Chondrocyte (in vitro differentiated cells): Measurements from ENCODE around the gene TMEM255B. TPM values are rescaled to one million over a fixed set of nuclear protein-coding genes. Genes with fewer than 3 reads are reported as not detected.

ENCODE experiments used
- DNase-seq: peaks from one replicate; pipeline ENCODE4 v3.0.0; 2021; ENCODE audit warnings: mixed read lengths, low spot score
- H3K27ac Mint-ChIP-seq: one replicate; pipeline ENCODE4 v1.8.0; 2021; ENCODE audit warnings: mild to moderate bottlenecking, moderate library complexity, mixed read lengths; ENCODE audit not compliant: unreplicated experiment
- H3K27me3 Mint-ChIP-seq: 2 replicates; pipeline ENCODE4 v1.8.0; 2021; ENCODE audit warnings: low read depth, mixed read lengths
- H3K36me3 Mint-ChIP-seq: 2 replicates; pipeline ENCODE4 v1.8.0; 2021; ENCODE audit warnings: low read depth, mixed read lengths
- H3K4me1 Mint-ChIP-seq: 2 replicates; pipeline ENCODE4 v1.8.0; 2021; ENCODE audit warnings: low read depth, mild to moderate bottlenecking, mixed read lengths
- H3K4me3 Mint-ChIP-seq: one replicate; pipeline ENCODE4 v1.8.0; 2021; ENCODE audit warnings: mild to moderate bottlenecking, moderate library complexity, mixed read lengths; ENCODE audit not compliant: unreplicated experiment
- H3K9me3 Mint-ChIP-seq: 2 replicates; pipeline ENCODE4 v1.8.0; 2021; ENCODE audit warnings: low read depth, mixed read lengths
- total RNA-seq: library from RNA; stranded (reverse); gene quantifications from 3 replicates; pipeline ENCODE4 v1.2.1, GENCODE V29; 2021
- TF ChIP-seq, protein P1 (sequence below): fragments of 200-600 bp; sonication (generic); IDR thresholded peaks from 2 replicates; pipeline ENCODE4 v1.5.0; 2021; ENCODE audit warnings: antibody characterized with exemption, mild to moderate bottlenecking, moderate library complexity

The TMEM255B gene
- total RNA-seq, 1 donor from 2014 or later = 5.2 TPM

DNA sequence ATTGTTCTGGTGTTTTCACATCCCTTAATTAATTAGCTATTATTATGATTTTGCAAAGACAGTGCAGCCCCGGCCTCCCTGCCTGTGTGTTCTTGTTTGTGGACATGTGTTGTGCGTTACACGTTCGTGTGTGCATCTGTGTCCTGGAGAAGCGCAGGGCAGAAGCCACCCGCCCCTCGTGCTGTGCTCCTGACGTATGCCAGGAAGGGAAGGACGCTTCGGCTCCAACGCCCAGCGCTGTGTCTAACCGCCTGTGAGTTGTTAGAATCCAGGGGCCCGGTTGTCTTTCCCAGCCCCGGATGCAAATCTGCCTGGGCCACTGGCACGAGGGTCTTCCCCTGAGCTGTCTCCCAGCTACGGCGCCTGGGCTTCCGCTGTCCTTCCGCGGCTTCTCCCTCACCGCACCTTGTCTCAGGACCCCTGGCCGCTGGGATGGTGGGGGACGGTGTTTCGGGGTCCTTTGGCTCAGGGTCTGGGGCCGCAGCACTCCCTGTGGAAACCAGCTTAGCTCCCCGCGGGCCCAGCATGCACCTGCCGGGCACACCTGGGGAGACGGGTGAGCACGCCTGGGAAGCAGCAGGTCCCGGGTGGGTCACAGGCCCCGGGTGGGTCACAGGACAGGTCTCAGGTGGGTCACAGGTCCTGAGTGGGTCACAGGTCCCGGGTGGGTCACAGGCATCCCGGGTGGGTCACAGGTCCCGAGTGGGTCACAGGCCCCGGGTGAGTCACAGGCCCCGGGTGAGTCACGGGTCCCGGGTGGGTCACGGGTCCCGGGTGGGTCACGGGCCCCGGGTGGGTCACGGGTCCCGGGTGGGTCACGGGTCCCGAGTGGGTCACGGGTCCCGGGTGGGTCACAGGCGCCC is 53.4 kb downstream of the TMEM255B start:
- no peak overlapping the region for H3K27ac Mint-ChIP-seq
- H3K27me3 Mint-ChIP-seq = no peaks in the 10 kb centered on the region
- H3K4me1 Mint-ChIP-seq = peaks cover 36% of the 10 kb centered on the region
- no peak for DNase-seq
- H3K9me3 Mint-ChIP-seq = peaks cover 5% of the 10 kb centered on the region
- H3K4me3 Mint-ChIP-seq = no peak overlapping the region
- TF ChIP-seq, protein P1, sequence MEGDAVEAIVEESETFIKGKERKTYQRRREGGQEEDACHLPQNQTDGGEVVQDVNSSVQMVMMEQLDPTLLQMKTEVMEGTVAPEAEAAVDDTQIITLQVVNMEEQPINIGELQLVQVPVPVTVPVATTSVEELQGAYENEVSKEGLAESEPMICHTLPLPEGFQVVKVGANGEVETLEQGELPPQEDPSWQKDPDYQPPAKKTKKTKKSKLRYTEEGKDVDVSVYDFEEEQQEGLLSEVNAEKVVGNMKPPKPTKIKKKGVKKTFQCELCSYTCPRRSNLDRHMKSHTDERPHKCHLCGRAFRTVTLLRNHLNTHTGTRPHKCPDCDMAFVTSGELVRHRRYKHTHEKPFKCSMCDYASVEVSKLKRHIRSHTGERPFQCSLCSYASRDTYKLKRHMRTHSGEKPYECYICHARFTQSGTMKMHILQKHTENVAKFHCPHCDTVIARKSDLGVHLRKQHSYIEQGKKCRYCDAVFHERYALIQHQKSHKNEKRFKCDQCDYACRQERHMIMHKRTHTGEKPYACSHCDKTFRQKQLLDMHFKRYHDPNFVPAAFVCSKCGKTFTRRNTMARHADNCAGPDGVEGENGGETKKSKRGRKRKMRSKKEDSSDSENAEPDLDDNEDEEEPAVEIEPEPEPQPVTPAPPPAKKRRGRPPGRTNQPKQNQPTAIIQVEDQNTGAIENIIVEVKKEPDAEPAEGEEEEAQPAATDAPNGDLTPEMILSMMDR = no peak
- H3K36me3 Mint-ChIP-seq = peaks cover 6% of the 10 kb centered on the region

DNA sequence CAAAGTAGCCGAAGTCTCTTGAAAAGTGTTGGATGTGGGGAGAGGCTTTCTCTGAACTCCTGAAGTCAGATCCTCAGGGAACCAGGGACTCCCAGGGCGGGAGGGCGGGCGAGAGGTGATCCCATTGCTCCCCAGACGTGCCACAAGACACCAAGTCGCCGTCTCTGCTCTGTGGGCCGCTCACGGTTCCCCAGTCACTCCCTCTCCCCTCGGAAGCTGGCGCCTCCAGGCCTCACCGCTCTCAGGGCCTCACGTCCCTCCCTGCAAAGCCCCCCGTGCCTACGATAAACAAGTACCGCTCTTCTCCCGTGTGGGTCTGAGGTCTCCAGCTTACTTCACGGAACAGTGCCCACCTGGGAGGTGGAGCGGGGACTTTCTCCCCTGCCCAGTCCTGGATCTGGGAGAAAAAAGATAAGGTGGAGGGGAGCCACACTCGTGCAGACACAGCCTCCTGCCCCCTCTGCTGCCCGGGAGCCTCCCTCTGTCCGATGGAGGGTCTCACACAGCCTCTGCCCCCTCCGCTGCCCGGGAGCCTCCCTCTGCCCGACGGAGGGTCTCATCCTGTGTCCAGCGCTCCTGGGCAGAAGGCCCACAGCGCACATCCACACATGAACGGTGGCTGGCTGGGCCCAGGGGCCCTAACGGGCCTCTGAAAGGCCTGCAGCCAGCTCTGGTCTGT is 54.2 kb downstream of the TMEM255B start:
- Mint-ChIP-seq H3K36me3 (peaks cover 6% of the 10 kb centered on the region), H3K4me1 (peaks cover 40% of the 10 kb centered on the region), H3K9me3 (peaks cover 5% of the 10 kb centered on the region), H3K27me3 (no peaks in the 10 kb centered on the region), H3K27ac (peak overlapping the region; percentile 27), H3K4me3 (no peak overlapping the region)
- no peak for DNase-seq
- TF ChIP-seq, protein P1 = no peak

DNA sequence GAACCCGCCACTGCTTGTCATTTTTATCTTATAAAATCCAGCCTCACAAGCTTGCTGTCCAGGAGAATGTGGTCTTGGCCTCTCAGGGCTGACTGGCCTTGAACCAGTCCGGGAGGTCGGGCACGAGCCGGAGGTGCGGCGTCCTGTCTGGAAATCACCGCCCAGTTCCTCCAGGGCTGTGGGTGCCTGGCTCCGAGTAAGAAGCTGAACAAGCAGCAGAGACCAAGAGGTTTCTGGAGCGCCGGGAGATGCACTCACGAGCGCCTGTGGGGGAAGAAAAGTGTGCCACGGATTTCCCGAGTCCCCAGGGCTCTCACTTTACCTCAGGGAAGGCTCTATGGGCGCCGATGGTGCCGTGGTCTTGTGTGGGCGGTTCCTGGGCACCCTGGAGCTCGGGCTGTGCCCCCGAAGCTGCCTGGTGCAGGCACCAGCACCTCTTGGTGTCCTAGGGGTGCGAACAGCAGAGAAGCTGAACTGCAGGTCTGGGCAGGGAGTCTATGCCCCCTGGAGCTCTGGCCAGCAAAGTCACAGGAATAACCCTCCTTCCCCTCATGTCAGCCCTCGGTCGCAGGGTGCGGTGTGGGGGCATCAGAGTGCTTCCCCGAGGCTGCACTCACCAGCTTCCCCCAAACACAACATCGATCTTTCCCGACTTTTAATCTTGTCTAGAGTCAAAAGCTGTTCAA is 54.9 kb downstream of the TMEM255B start:
- Mint-ChIP-seq H3K27ac (peak overlapping the region; percentile 13), H3K27me3 (no peaks in the 10 kb centered on the region), H3K36me3 (peaks cover 5% of the 10 kb centered on the region), H3K4me3 (no peak overlapping the region), H3K9me3 (no peaks in the 10 kb centered on the region), H3K4me1 (peaks cover 40% of the 10 kb centered on the region)
- TF ChIP-seq, protein P1 = no peak
- DNase-seq = no peak

DNA sequence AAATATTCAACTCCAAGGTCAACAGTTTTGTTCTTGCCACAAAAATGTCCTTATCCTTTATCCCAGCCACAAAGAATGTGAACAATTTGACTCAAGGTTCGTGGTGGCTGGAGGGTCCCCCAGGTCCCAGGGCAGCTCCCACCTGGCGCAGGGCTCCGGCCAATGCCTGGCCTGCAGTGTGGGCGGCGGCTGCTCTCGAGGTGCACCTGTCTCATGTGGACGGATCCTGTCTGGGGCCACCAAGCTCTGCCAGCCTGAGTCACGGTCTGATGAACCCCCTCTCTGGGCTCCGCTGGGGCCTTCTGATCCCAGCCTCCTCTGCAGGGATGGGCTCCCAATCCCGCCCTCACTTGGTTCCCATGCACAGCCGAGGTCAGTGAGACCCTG is 55.4 kb downstream of the TMEM255B start:
- no peaks in the 10 kb centered on the region for H3K27me3 Mint-ChIP-seq
- no peak overlapping the region for H3K4me3 Mint-ChIP-seq
- H3K27ac Mint-ChIP-seq = peak overlapping the region; percentile 13
- TF ChIP-seq, protein P1 = no peak
- no peak for DNase-seq
- peaks cover 40% of the 10 kb centered on the region for H3K4me1 Mint-ChIP-seq
- H3K9me3 Mint-ChIP-seq = no peaks in the 10 kb centered on the region
- peaks cover 5% of the 10 kb centered on the region for H3K36me3 Mint-ChIP-seq
